Mesodermal cell (in vitro differentiated cells): ENCODE results near the gene MACROD2.
"Not testable (repeated sequence)": the region's sequence is repeated elsewhere in the genome, so short reads cannot be mapped to it uniquely, and the experiment has no call there.

ENCODE experiments used
- H3K27ac ChIP-seq: 2 replicates; pipeline ENCODE4 v1.7.0; 2013; ENCODE audit warnings: mild to moderate bottlenecking, low read depth, low read length, moderate library complexity; ENCODE audit not compliant: severe bottlenecking
- H3K36me3 ChIP-seq: 2 replicates; pipeline ENCODE4 v1.7.1; 2013; ENCODE audit warnings: mild to moderate bottlenecking, low read length, moderate library complexity; ENCODE audit not compliant: control insufficient read depth, insufficient read depth
- H3K4me1 ChIP-seq: one replicate; pipeline ENCODE4 v1.7.1; 2013; ENCODE audit warnings: mild to moderate bottlenecking, low read length; ENCODE audit not compliant: insufficient read depth, control insufficient read depth, poor library complexity, severe bottlenecking
- H3K4me3 ChIP-seq: 2 replicates; pipeline ENCODE4 v1.7.0; 2013; ENCODE audit warnings: low read length, control low read depth, mild to moderate bottlenecking; ENCODE audit not compliant: insufficient read depth, poor library complexity, severe bottlenecking; ENCODE audit errors: extremely low read depth
- H3K9me3 ChIP-seq: 2 replicates; pipeline ENCODE4 v1.7.1; 2013; ENCODE audit warnings: mild to moderate bottlenecking, low read length, moderate library complexity; ENCODE audit not compliant: control insufficient read depth
- WGBS, 2 experiments: methylation state at CpG; one replicate each; pipeline ENCODE4 v1.1.5; 2013; ENCODE audit warnings: missing lambda C conversion rate in 2 of 2; ENCODE audit not compliant: insufficient coverage in 2 of 2; 5-methylcytosine and 5-hydroxymethylcytosine counted together

Gene MACROD2

DNA sequence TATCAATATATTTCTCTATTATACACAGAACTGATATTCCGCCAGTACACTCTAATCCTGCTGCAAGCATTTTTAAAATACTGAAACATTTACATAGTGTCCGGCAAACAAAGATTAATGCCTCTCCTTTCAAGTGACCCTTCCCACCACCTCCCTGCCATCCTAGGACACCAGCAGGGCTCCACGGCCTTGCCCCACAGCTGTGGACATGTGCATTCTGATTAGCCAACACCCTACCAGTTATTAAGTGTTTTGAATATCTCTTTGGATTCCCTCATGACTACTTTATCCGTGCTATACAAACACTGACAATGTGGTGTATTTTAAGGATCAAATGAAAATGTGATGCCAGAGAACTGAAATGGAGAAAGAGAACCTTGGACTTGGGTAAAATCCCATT, 1962.8 kb downstream of the MACROD2 start:
- Histone ChIP-seq H3K4me3 (no peak overlapping the region), H3K36me3 (no peaks in the 10 kb centered on the region), H3K9me3 (no peaks in the 10 kb centered on the region), H3K4me1 (no peaks in the 10 kb centered on the region), H3K27ac (no peak overlapping the region)
- WGBS, 2 experiments: 82 to 96% methylated on average over 2 to 3 of the region's 4 CpGs

GRCh38 chr20:15965165-15965564, 1969.8 kb downstream of the MACROD2 start:
- Histone ChIP-seq H3K9me3 (no peaks in the 10 kb centered on the region), H3K4me3 (no peak overlapping the region), H3K27ac (no peak overlapping the region), H3K36me3 (no peaks in the 10 kb centered on the region), H3K4me1 (no peaks in the 10 kb centered on the region)
- no CpG with 5 or more reads among the region's 4 CpGs for WGBS, 2 experiments

DNA sequence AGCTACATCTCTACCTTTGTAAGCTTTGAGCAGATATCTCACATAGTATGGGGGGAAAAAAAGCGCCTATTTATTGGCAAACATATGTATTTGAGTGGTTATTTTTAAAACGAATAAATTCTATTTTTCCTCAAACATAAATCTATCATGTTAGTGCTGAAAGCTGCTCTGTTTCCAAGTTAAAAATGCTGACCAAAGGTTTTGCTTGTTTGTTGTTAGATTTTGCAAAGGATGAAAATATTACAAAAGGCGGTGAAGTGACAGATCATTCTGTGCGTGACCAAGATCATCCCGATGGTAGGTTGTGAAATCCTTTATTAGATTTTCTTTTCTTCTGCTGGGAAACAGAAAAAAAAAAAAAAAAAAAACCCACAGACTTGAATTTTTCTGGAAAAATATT, 1972.0 kb downstream of the MACROD2 start:
- H3K36me3 ChIP-seq: no peaks in the 10 kb centered on the region
- H3K27ac ChIP-seq: no peak overlapping the region
- H3K4me3 ChIP-seq: no peak overlapping the region
- H3K9me3 ChIP-seq: no peaks in the 10 kb centered on the region
- H3K4me1 ChIP-seq: no peaks in the 10 kb centered on the region
- no CpG with 5 or more reads among the region's 5 CpGs for WGBS, 2 experiments

DNA sequence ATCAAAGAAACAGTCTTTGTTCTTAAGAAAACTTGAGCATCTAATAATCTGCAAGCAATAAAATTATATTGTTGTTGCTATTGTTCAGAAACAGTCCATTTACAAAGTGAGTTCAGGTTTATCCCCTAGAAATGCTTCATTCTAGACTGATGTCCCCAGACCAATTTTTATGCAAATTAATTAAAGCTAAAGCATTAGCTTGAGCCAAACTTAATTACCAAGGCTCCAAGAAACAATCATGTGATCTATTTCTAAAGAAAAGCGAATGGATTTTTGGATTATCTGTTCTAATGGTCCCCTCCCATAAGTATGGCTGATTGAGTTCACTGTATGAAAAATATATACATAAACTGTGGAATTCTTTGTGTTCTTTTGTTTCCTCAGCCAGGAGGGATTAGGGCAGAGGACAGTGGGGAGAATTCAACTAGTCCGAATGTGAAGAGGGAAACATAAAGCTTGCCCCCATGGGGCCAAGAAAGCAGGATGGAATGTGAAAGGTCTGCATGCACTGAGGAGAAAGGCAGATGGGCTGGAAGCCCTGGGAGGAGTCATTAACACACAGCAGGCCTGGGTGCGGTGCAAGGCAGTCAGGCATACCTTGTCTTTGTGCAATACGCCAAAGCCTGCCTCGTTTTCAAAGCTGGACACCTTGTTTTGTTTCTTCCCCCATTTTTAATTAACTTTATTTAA, 1980.9 kb downstream of the MACROD2 start:
- H3K9me3 ChIP-seq: no peaks in the 10 kb centered on the region
- no peaks in the 10 kb centered on the region for H3K4me1 ChIP-seq
- no peak overlapping the region for H3K4me3 ChIP-seq
- no peaks in the 10 kb centered on the region for H3K36me3 ChIP-seq
- WGBS, 2 experiments: 0% methylated on average over 1 to 2 of the region's 5 CpGs
- H3K27ac ChIP-seq: no peak overlapping the region

DNA sequence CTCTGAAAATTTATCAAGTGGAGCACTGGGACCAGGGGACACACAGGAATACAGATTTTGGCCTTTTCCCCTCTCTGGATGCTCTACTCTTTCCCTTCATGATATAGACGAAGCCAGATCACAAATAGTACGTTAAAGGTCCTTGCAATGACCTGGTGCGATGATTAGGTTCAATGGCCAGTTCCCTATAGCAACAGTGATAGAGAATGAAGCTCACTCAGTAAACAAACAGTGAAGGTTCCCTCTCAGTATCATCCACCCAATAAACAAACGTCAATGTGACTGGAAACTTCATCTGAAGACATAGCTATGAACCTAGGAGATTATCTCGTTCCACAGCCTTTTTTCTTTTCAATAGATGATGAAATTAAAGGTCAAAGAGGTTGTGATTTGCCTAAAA, 1981.7 kb downstream of the MACROD2 start:
- WGBS, 2 experiments: 77 to 90% methylated on average over 3 of the region's 5 CpGs
- no peak overlapping the region for H3K4me3 ChIP-seq
- no peaks in the 10 kb centered on the region for H3K4me1 ChIP-seq
- no peak overlapping the region for H3K27ac ChIP-seq
- no peaks in the 10 kb centered on the region for H3K36me3 ChIP-seq
- H3K9me3 ChIP-seq: no peaks in the 10 kb centered on the region

GRCh38 chr20:15977758-15978157, 1982.4 kb downstream of the MACROD2 start:
- H3K4me1 ChIP-seq: no peaks in the 10 kb centered on the region
- no peak overlapping the region for H3K4me3 ChIP-seq
- H3K36me3 ChIP-seq: no peaks in the 10 kb centered on the region
- H3K27ac ChIP-seq: no peak overlapping the region
- no CpG with 5 or more reads among the region's 1 CpG for WGBS, 2 experiments
- H3K9me3 ChIP-seq: no peaks in the 10 kb centered on the region

DNA sequence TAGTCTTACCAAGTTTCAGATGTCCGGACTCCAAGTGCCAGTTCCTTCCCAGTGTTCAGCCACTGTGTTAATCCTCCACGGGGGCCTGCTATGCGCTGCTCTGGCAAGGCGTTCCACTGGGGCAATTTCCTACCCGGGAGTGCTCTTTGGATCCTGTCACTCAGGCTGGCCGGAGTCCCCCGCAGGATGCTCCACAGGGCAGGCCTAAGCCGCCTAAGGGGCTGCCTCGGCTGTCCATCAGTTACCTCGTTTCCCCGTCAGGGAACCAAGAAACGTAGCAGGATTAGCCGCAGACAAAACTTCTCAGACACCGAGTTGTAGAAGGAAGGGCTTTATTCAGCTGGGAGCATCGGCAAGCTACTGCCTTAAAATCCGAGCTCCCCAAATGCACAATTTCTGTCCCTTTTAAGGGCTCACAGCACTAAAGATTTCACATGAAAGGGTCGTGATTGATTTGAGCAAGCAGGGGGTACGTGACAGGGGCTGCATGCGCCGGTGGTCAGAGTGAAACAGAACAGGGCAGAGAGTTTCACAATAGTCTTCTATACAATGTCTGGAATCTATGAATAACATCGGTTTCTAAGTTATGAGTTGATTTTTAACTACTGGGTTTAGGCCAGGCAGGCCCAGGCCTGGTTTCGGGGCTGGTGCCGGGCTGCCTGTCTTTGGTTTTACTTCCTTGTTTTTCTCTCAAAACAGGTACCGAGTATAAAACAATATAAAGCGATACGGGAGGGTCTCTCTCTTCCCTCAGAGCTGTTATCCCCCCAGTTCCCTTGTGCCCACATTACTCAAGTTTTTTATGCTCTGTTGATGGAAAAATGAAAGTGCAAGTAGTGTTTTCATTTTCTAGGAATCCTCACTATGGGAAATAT, 1990.4 kb downstream of the MACROD2 start:
- H3K36me3 ChIP-seq, H3K4me3 ChIP-seq, H3K4me1 ChIP-seq, H3K27ac ChIP-seq, H3K9me3 ChIP-seq: not testable (repeated sequence)
- 77 to 90% methylated on average over 10 to 15 of the region's 26 CpGs for WGBS, 2 experiments

- Histone ChIP-seq H3K36me3 (no peaks in the 10 kb centered on the region), H3K9me3 (no peaks in the 10 kb centered on the region), H3K4me1 (no peaks in the 10 kb centered on the region), H3K27ac (no peak overlapping the region), H3K4me3 (no peak overlapping the region)
- 83 to 100% methylated on average over 1 to 2 of the region's 3 CpGs for WGBS, 2 experiments
These were observed 1991.4 kb downstream of the MACROD2 start for GRCh38 chr20:15986690-15987089.

- no peaks in the 10 kb centered on the region for H3K9me3 ChIP-seq
- H3K4me1 ChIP-seq: no peaks in the 10 kb centered on the region
- H3K36me3 ChIP-seq: no peaks in the 10 kb centered on the region
- H3K4me3 ChIP-seq: no peak overlapping the region
- H3K27ac ChIP-seq: no peak overlapping the region
These were observed 1996.0 kb downstream of the MACROD2 start for GRCh38 chr20:15991279-15991678.

DNA sequence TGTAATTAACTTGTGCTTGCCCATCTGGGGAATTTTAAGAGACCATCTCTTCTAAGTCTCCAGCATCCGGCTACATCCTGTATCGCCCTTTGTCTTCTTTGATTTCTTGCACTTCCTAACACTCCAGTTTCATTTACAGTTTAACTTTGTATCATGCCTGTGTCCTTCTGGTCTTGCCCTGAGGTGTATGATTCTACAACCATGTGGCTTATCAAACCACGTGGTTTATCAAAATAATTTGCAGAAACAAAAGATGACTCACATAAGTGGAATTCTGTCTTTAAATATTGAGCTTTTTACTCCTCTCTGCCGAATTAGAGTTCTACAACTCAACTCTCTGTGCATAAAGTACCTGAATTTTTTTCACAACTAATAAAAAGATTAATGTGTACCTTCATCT, 1997.2 kb downstream of the MACROD2 start:
- H3K36me3 ChIP-seq: no peaks in the 10 kb centered on the region
- no peak overlapping the region for H3K4me3 ChIP-seq
- no peaks in the 10 kb centered on the region for H3K4me1 ChIP-seq
- H3K9me3 ChIP-seq: peaks cover 7% of the 10 kb centered on the region
- H3K27ac ChIP-seq: no peak overlapping the region
- 88 to 100% methylated on average over 2 of the region's 4 CpGs for whole genome bisulfite sequencing, 2 experiments

DNA sequence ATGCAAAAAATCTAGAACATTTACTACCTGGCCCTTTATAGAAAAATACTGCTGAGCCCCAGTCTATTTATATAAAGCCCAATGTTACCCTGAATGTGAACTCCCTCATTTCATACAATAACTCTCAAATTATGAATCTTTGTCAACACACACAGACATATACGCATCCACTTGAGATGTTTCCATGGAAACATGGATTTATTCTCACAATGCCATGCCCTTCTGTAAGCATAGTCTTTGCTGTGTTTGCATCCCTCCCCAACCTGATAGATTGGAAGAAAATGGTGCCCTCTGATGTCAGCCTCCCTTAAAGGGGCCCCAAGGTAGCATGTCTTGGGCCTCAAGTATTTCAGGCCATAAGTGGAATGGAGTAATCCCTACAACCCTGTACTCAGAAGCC, 2004.8 kb downstream of the MACROD2 start:
- 38% methylated on average over 1 of the region's 1 CpG; no CpG with 5 or more reads in 1 of the 2 experiments for WGBS, 2 experiments
- Histone ChIP-seq H3K27ac (no peak overlapping the region), H3K9me3 (peaks cover 15% of the 10 kb centered on the region), H3K4me1 (no peaks in the 10 kb centered on the region), H3K36me3 (no peaks in the 10 kb centered on the region), H3K4me3 (no peak overlapping the region)
